NCI-H774 (cell line): Measurements from ENCODE around the gene LARP6.
"Not testable (repeated sequence)": the region's sequence is repeated elsewhere in the genome, so short reads cannot be mapped to it uniquely, and the experiment has no call there.

ENCODE experiments used
- DNase-seq: peaks from one replicate; lab custom pipeline; 2025; lab: John Stamatoyannopoulos, UW

Gene LARP6

GRCh38 chr15:70830615-70831014, 23.3 kb downstream of the LARP6 start:
- DNase-seq: no peak

- no peak for DNase-seq
Measured at GRCh38 chr15:70829371-70830166, 24.4 kb downstream of the LARP6 start.

DNA sequence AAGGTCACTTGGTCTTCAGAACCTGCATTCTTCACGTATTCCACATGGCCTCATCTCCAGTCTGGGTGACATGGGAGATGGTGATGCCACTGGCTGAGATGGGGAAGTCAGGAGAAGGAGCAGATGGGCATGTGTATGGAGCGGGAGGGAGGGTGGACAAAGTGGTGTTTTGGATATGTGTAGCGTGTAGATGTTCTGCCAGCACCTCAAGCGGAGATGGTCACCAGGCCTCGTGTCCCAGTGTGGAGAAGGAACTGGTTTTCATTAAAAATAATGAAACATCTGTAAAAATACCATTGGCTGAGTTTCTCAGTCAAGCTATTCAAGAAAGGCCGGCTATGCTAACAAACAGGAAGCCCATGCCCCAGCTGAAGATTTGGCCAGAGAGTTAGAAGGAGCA, 26.2 kb downstream of the LARP6 start:
- DNase-seq: no peak

GRCh38 chr15:70826634-70827033, 27.3 kb downstream of the LARP6 start:
- DNase-seq: no peak

DNA sequence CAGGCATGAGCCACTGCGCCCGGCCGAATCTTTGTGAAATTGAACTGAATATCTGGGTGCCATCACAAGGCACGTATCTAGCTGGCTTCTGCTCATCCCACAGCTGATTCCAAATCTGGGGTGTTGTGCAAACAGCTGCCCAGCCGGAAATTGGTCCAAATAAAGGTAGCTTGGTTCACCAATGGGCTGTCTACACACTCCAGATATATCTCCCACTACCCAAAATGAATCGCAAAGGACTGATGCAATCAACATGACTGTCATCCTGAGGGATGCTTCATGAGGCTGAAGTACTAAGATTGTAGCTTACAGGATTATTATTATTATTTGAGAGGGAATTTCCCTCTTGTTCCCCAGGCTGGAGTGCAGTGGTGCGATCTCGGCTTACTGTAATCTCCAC, 28.1 kb downstream of the LARP6 start:
- DNase-seq: no peak

- DNase-seq: no peak
Measured at GRCh38 chr15:70823196-70823595, 30.8 kb downstream of the LARP6 start.

DNA sequence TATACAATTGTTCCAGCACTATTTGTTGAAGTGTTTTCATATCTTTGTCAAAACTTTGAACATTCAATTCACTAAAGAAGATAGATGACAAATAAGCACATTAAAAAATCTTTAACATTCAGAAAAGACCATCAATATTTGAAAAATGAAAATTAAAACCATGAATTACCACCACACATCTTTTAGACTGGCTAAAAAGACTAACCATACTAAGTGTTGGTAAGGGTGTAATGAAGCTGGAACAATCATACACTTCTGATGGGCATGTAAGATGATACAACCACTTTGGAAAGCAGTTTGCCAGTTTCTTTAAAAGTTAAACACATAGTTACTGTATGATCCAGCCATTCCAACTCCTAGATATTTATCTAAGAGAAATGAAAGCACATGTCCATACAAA, 33.7 kb downstream of the LARP6 start:
- no peak for DNase-seq

GRCh38 chr15:70818580-70818979, 35.4 kb downstream of the LARP6 start:
- DNase-seq: no peak

GRCh38 chr15:70817266-70817665, 36.7 kb downstream of the LARP6 start:
- DNase-seq: no peak

GRCh38 chr15:70815604-70816003, 38.4 kb downstream of the LARP6 start:
- peak; percentile 79 for DNase-seq

DNA sequence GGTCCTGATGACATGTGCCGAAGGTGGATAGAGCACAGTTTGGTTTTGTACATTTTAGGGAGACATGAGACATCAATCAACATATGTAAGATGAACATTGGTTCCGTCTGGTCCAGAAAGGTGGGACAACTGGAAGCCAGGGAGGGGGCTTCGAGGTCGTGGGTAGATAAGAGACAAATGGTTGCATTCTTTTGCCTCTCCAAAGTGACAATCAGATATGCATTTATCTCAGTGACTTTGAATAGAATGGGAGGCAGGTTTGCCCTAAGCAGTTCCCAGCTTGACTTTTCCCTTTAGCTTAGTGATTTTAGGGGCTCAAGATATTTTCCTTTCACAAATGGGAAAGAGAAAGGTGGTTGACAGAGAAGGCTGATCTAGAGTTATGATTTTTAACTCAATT, 38.9 kb downstream of the LARP6 start:
- not testable (repeated sequence) for DNase-seq

DNA sequence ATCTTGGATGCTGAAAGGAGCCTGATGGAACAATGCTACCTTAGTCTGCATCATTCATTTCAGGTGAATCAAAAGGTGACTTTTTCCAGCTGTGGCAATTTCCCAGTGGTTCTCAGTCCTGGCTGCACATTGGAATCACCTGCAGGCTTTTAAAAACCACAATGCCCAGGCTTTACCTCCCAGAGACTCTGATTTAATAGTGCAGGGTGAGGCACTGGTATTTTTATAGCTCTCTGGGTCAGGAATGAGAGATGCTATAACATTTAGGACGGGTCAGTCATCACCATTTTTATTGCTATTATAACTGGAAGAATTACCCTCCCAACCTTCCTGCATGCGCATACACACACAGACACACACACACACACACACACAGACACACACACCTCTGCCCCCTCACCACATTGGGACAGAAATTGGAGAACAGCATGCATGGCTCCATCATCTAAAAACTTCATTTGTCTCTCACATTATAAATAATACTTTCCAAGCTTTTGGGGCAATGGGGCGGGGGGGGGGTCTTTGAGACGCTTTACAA, 41.1 kb downstream of the LARP6 start:
- no peak for DNase-seq

DNA sequence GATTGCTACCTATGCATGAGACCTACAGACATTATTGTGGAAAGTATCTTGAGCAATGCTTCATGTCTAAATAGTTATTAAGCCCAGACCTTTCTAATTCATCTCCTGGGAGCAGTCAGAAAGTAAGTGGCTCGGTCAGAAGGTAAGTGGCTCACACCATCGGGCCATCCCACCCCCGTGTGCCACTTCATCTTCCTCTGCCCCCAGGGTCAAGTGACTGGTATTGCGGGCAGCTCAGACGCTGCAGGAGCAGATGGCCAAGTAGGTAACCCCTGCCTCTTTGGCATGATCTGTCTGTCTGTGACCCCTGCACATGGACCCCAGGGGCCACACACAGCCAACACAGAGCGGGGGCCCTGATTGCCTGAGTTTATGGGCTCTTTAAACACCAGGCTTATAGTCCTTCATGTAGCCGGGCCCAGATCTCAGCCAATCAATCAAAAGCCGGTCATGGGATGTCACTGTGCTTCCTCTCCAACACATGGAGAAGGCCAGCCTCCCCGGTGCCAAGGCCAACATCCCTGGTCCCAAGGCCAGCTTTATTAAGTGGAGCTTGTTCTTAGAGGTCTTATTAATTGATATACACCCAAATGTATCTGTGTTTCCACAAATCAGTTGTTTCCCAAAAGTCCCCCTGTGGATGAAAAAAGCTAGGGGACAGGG, 42.9 kb downstream of the LARP6 start:
- DNase-seq: no peak

DNA sequence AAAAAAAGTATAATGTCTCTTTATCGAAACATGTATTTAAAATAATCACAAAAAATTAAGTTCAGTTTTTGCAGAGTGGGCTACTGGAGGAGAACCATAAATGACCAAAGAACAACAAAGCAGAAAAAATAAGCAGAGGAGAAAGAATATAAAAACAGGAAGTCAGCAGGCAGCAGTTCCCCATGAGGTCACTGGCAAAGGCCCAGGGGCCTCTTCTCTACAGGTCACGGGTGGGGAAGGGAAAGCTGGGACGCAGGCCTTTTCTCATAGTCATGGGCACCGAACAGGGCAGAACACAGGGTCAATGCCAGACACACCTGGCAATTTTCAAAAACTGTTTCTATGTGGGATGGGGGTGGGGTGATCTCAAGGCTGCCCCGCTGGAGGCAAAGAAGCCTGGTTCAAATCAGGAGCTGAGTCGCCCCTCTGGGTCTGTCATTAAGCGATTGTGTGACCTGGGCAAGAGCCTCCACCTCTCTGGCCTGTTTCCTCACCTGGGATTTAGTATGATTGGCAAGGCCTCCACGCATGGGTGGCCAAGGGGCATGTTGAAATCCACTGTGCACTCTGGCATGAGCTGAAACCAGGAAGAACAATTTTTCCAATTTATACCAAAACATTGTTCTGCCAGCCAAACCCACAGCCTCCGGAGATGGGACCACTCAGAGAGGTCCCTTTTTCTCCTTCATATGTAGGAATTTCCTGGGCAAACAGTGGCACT, 46.8 kb downstream of the LARP6 start:
- no peak for DNase-seq

DNA sequence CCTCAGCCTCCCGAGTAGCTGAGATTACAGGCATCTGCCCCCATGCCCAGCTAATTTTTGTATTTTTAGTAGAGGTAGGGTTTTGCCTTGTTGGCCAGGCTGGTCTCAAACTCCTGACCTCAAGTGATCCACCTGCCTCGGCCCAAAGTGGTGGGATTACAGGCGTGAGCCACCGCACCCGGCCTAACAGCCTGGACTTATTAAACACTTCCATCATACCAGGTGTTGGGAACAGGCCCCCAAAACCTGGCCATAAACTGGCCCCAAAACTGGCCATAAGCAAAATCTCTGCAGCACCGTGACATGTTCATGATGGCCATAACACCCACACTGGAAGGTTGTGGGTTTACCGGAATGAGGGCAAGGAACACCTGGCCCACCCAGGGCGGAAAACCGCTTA, 49.6 kb downstream of the LARP6 start:
- not testable (repeated sequence) for DNase-seq

DNA sequence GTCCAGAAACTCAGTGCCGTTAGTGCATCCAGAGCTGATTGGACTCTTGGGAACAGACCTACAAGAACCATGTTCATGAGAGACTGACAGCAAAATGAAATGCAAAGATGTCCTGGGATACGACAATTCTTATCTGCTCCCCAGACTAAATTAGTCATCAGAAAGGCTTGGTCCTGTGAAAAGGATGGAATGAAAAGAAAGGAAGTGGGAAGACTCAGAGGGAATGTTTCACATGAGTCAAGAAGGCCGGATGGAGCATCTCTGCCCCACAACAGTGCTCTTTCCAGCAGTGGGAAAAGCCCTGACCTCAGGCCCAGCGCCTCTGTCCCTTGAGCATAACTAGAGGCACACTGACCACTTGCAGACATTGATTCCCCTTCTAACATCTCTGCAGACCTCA, 51.3 kb downstream of the LARP6 start:
- DNase-seq: no peak

GRCh38 chr15:70801109-70801508, 52.8 kb downstream of the LARP6 start:
- DNase-seq: no peak

DNA sequence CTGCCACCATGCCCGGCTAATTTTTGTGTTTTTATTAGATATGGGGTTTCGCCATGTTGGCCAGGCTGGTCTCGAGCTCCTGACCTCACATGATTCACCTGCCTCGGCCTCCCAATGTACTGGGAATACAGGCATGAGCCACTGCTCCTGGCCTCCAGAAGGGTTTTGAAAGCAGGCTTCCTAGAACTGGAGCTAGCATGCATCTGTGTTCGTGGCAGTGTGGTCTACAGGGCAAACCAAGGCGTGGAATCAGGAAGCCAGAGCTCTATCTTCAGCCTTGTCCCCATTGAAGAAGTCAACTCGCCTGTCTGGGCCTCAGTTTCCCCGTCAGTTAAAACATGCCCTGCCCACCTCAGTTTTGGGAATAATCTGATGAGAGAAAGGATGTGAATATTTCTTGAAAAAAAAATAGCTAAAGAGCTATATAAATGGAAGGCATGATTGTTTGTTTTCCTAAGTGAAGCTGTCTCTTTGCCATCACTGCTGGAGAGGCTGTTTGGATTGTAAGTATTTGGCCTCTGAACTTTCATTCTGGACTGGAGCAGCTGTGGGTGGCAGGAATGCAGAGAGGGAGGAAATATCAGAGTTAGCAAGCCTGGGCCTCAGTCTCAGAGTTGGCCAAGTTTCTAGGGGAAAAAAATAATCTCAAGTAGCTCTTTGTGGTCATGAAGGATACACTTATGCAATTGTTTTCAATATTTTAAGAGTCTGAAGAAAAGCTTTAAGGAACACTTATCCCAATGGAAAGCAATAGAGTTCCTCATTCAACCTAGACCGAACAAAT, 54.1 kb downstream of the LARP6 start:
- DNase-seq: no peak

- no peak for DNase-seq
Measured at GRCh38 chr15:70797464-70797863, 56.5 kb downstream of the LARP6 start.

- no peak for DNase-seq
Measured at GRCh38 chr15:70796516-70797310, 57.2 kb downstream of the LARP6 start.

GRCh38 chr15:70795311-70795665, 58.7 kb downstream of the LARP6 start:
- no peak for DNase-seq
